H9 (cell line): ENCODE results near the gene EFHD2. TPM values are rescaled to one million over a fixed set of nuclear protein-coding genes. Genes with fewer than 3 reads are reported as not detected.

Source experiments
- DNase-seq: peaks from one replicate; pipeline ENCODE4 v3.0.0-alpha.2; 2017
- H2AFZ ChIP-seq: one replicate; pipeline ENCODE4 v1.6.1; 2013; ENCODE audit warnings: mild to moderate bottlenecking, low read length, control low read depth, moderate library complexity
- H2AK5ac ChIP-seq: 2 replicates; pipeline ENCODE4 v1.6.1; 2013; ENCODE audit warnings: low read length, control low read depth, mixed read lengths; ENCODE audit not compliant: insufficient read length
- H2BK120ac ChIP-seq: one replicate; pipeline ENCODE4 v1.6.1; 2013; ENCODE audit warnings: low read depth, mild to moderate bottlenecking, low read length, control low read depth, inconsistent platforms; ENCODE audit not compliant: poor library complexity, severe bottlenecking
- H2BK12ac ChIP-seq: 2 replicates; pipeline ENCODE4 v1.6.1; 2013; ENCODE audit warnings: low read length, control low read depth, mixed read lengths, low read depth; ENCODE audit not compliant: insufficient read length
- H2BK15ac ChIP-seq: 2 replicates; pipeline ENCODE4 v1.6.1; 2013; ENCODE audit warnings: low read depth, low read length, control low read depth
- H2BK20ac ChIP-seq: one replicate; pipeline ENCODE4 v1.6.1; 2013; ENCODE audit warnings: low read depth, mild to moderate bottlenecking, low read length, control low read depth, inconsistent platforms; ENCODE audit not compliant: poor library complexity, severe bottlenecking
- H2BK5ac ChIP-seq: 2 replicates; pipeline ENCODE4 v1.6.1; 2013; ENCODE audit warnings: low read length, control low read depth, mixed read lengths; ENCODE audit not compliant: insufficient read length
- H3K14ac ChIP-seq: 2 replicates; pipeline ENCODE4 v1.6.1; 2013; ENCODE audit warnings: low read length, control low read depth; ENCODE audit not compliant: insufficient read depth
- H3K18ac ChIP-seq: 2 replicates; pipeline ENCODE4 v1.6.1; 2013; ENCODE audit warnings: low read depth, mild to moderate bottlenecking, mixed read lengths, low read length, control low read depth; ENCODE audit not compliant: insufficient read length
- H3K23ac ChIP-seq: 2 replicates; pipeline ENCODE4 v1.6.1; 2013; ENCODE audit warnings: low read length, control low read depth, mixed read lengths, low read depth; ENCODE audit not compliant: insufficient read length
- H3K23me2 ChIP-seq: 2 replicates; pipeline ENCODE4 v1.6.1; 2013; ENCODE audit warnings: low read depth, mild to moderate bottlenecking, mixed read lengths, low read length, control low read depth; ENCODE audit not compliant: insufficient read length, poor library complexity, severe bottlenecking
- H3K27ac ChIP-seq: 2 replicates; pipeline ENCODE4 v1.5.1; 2013; ENCODE audit warnings: low read length, control low read depth, mixed read lengths, low read depth; ENCODE audit not compliant: insufficient read length
- H3K27me3 ChIP-seq: 2 replicates; pipeline ENCODE4 v1.6.1; 2013; ENCODE audit warnings: low read length, control low read depth, inconsistent platforms; ENCODE audit not compliant: insufficient read depth
- H3K4ac ChIP-seq: 2 replicates; pipeline ENCODE4 v1.6.1; 2013; ENCODE audit warnings: low read depth, mild to moderate bottlenecking, control low read depth, inconsistent platforms, low read length, moderate library complexity
- H3K4me1 ChIP-seq: 2 replicates; pipeline ENCODE4 v1.6.1; 2013; ENCODE audit warnings: low read length, control low read depth, inconsistent platforms; ENCODE audit not compliant: insufficient read depth
- H3K4me2 ChIP-seq: 2 replicates; pipeline ENCODE4 v1.6.1; 2013; ENCODE audit warnings: low read length, control low read depth, mixed read lengths; ENCODE audit not compliant: insufficient read length, insufficient read depth
- H3K56ac ChIP-seq: 2 replicates; pipeline ENCODE4 v1.6.1; 2013; ENCODE audit warnings: low read depth, mild to moderate bottlenecking, mixed read lengths, low read length, control low read depth; ENCODE audit not compliant: insufficient read length
- H3K79me1 ChIP-seq: 2 replicates; pipeline ENCODE4 v1.6.1; 2013; ENCODE audit warnings: low read depth, mild to moderate bottlenecking, moderate library complexity, low read length, control low read depth, inconsistent platforms; ENCODE audit not compliant: insufficient read depth, poor library complexity, severe bottlenecking
- H3K79me2 ChIP-seq: 2 replicates; pipeline ENCODE4 v1.6.1; 2013; ENCODE audit warnings: low read length, control low read depth, inconsistent platforms; ENCODE audit not compliant: insufficient read depth
- H3K9ac ChIP-seq: 2 replicates; pipeline ENCODE4 v1.6.1; 2013; ENCODE audit warnings: low read length, control low read depth, mixed read lengths; ENCODE audit not compliant: insufficient read length; ENCODE audit errors: extremely low read depth
- H3K9me3 ChIP-seq: one replicate; pipeline ENCODE4 v1.6.1; 2013; ENCODE audit warnings: low read depth, low read length, inconsistent platforms; ENCODE audit not compliant: control insufficient read depth
- H3T11ph ChIP-seq: one replicate; pipeline ENCODE4 v1.6.1; 2013; ENCODE audit warnings: mild to moderate bottlenecking, low read length, control low read depth, inconsistent platforms
- H4K20me1 ChIP-seq: one replicate; pipeline ENCODE4 v1.6.1; 2013; ENCODE audit not compliant: control insufficient read depth, insufficient read length, insufficient read depth
- H4K5ac ChIP-seq: 2 replicates; pipeline ENCODE4 v1.6.1; 2013; ENCODE audit warnings: low read depth, mild to moderate bottlenecking, mixed read lengths, low read length, control low read depth; ENCODE audit not compliant: insufficient read length
- H4K8ac ChIP-seq: replicated peaks from 2 replicates; pipeline ENCODE4 v1.6.1; 2013; ENCODE audit warnings: low read length, control low read depth, mixed read lengths, low read depth; ENCODE audit not compliant: insufficient read length
- H4K91ac ChIP-seq: 2 replicates; pipeline ENCODE4 v1.6.1; 2013; ENCODE audit warnings: low read depth, mild to moderate bottlenecking, moderate library complexity, mixed read lengths, low read length, control low read depth; ENCODE audit not compliant: insufficient read length
- H3K27ac Mint-ChIP-seq, 3 experiments: 2 replicates in 2 of 3; 3 replicates in 1 of 3; pipeline ENCODE4 v1.8.0; 2020 to 2021; ENCODE audit warnings: mixed read lengths in 3 of 3, mild to moderate bottlenecking in 1 of 3, moderate library complexity in 1 of 3
- H3K27me3 Mint-ChIP-seq: 2 replicates; pipeline ENCODE4 v1.8.0; 2021; ENCODE audit warnings: low read depth, mild to moderate bottlenecking, moderate library complexity, mixed read lengths
- H3K36me3 Mint-ChIP-seq, 3 experiments: 2 replicates in 2 of 3; 3 replicates in 1 of 3; pipeline ENCODE4 v1.8.0; 2020 to 2021; ENCODE audit warnings: low read depth in 3 of 3, mixed read lengths in 3 of 3; ENCODE audit not compliant: insufficient read depth in 1 of 3
- H3K4me1 Mint-ChIP-seq, 2 experiments: 2 replicates each; pipeline ENCODE4 v1.8.0; 2020; ENCODE audit warnings: mixed read lengths in 2 of 2
- H3K4me3 Mint-ChIP-seq, 2 experiments: 2 replicates in 1 of 2; 3 replicates in 1 of 2; pipeline ENCODE4 v1.8.0; 2020 to 2021; ENCODE audit warnings: mild to moderate bottlenecking in 2 of 2, mixed read lengths in 2 of 2, moderate library complexity in 1 of 2
- H3K9me3 Mint-ChIP-seq, 2 experiments: 2 replicates in 1 of 2; 3 replicates in 1 of 2; pipeline ENCODE4 v1.8.0; 2020; ENCODE audit warnings: mild to moderate bottlenecking in 2 of 2, mixed read lengths in 2 of 2, moderate library complexity in 1 of 2
- CTCF ChIP-seq: fragments of 200-600 bp; sonication (generic); conservative IDR thresholded peaks from 3 replicates; pipeline ENCODE4 v1.8.0; 2021; ENCODE audit warnings: antibody characterized with exemption, mild to moderate bottlenecking
- WGBS: extraction: QIAGEN DNeasy Blood & Tissue Kit; methylation state at CpG from one replicate; pipeline ENCODE4 v1.1.7; 2013; ENCODE audit warnings: missing lambda C conversion rate, low lambda C conversion rate, mixed read lengths; ENCODE audit not compliant: insufficient read length; ENCODE audit errors: extremely low coverage; 5-methylcytosine and 5-hydroxymethylcytosine counted together
- total RNA-seq: library from RNA; stranded (reverse); gene quantifications from 2 replicates; pipeline ENCODE4 v1.2.1, GENCODE V29; 2021

Gene EFHD2
- total RNA-seq, 1 experiment from 2014 or later, result 16.5 TPM

- no peaks in the 10 kb centered on the region for H3K79me1 ChIP-seq
- H2BK5ac ChIP-seq, result no peak overlapping the region
- no peak overlapping the region for H4K5ac ChIP-seq
- Mint-ChIP-seq H3K4me3 (peak overlapping the region in 1 of 2 experiments; percentile 68; a peak in 2 of 5 replicates), H3K27me3 (peaks cover 93% of the 10 kb centered on the region), H3K9me3 (peaks cover 0 to 3% of the 10 kb centered on the region in 2 experiments; a peak in 2 of 5 replicates), H3K27ac (peak overlapping the region in 2 of 3 experiments; percentile 70 to 90; a peak in 3 of 7 replicates), H3K4me1 (peaks cover 79 to 88% of the 10 kb centered on the region in 2 experiments), H3K36me3 (peaks cover 0 to 4% (median 0%) of the 10 kb centered on the region in 3 experiments; a peak in 1 of 7 replicates)
- H3K79me2 ChIP-seq, result no peaks in the 10 kb centered on the region
- H4K91ac ChIP-seq, result no peak overlapping the region
- no peak overlapping the region for H3K56ac ChIP-seq
- peaks cover 2% of the 10 kb centered on the region for H3K23me2 ChIP-seq
- TF ChIP-seq CTCF, result no peak
- no peak overlapping the region for H3K18ac ChIP-seq
- H2BK15ac ChIP-seq, result no peak overlapping the region
- no peak overlapping the region for H2AK5ac ChIP-seq
- H3K23ac ChIP-seq, result no peak overlapping the region
- peaks cover 12% of the 10 kb centered on the region; the same call in 1 of the 2 replicates for H3K4me1 ChIP-seq
- no peak overlapping the region for H2AFZ ChIP-seq
- no peak overlapping the region for H3T11ph ChIP-seq
- no peak overlapping the region for H2BK20ac ChIP-seq
- H2BK12ac ChIP-seq, result no peak overlapping the region
- no peak for DNase-seq
- peaks cover 21% of the 10 kb centered on the region; the same call in 1 of the 2 replicates for H3K27me3 ChIP-seq
- no peak overlapping the region for H3K4ac ChIP-seq
- peaks cover 2% of the 10 kb centered on the region for H4K20me1 ChIP-seq
- H3K9me3 ChIP-seq, result no peaks in the 10 kb centered on the region
- no peak overlapping the region for H3K14ac ChIP-seq
- H3K9ac ChIP-seq, result no peak overlapping the region
- no peak overlapping the region for H2BK120ac ChIP-seq
- no CpG with 5 or more reads among the region's 5 CpGs for WGBS
- H3K27ac ChIP-seq, result no peak overlapping the region
- H4K8ac ChIP-seq, result no peak overlapping the region
- peak overlapping the region; percentile 54 for H3K4me2 ChIP-seq
Observed at GRCh38 chr1:15383810-15384209, 25.9 kb upstream of the EFHD2 start.
